Measurements from ENCODE around the gene SORBS2. TPM values are rescaled to one million over a fixed set of nuclear protein-coding genes. Genes with fewer than 3 reads are reported as not detected.
"Not testable (repeated sequence)": the region's sequence is repeated elsewhere in the genome, so short reads cannot be mapped to it uniquely, and the experiment has no call there.

Gene SORBS2
- total RNA-seq, 1 donor from 2014 or later: 18.8 TPM

DNA sequence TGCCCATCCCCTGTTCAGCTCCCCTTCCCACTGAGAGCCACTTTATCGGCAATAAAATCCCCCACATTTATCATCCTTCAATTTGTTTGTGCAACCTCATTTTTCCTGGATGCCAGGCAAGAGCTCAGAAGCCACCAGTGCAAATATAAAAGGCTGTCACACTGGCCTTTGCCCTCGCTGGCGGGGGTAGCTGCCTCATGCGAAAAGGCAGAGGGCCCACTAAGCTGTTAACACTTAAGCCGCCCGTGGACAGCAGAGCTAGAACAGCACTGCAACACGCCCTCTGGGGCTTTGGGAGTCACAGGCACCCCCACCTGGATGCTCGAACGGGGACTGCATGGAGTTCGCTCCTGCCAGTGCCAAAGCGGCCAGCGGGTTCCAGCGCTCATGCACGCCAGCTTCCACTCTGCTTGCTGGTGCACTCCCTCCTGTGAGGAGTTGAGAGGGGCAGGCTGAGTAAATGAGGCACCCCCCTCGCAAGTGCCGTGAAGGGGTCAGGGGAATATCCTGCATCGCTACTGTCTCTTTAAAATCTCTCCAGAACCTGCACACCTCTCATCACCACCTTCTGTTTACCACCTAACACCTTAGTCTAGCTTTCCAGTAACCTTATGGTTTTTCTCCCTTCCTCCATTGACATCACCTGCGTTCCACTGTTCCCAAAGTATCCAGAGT is 99.5 kb downstream of the SORBS2 start:
- DNase-seq (ENCODE audit: low read depth): no peak
- H3K4me3 ChIP-seq (ENCODE audit: low read depth, low read length): no peak overlapping the region
- H3K36me3 ChIP-seq (ENCODE audit: control insufficient read depth, insufficient read depth, low read length): no peaks in the 10 kb centered on the region
- TF ChIP-seq, protein P1, sequence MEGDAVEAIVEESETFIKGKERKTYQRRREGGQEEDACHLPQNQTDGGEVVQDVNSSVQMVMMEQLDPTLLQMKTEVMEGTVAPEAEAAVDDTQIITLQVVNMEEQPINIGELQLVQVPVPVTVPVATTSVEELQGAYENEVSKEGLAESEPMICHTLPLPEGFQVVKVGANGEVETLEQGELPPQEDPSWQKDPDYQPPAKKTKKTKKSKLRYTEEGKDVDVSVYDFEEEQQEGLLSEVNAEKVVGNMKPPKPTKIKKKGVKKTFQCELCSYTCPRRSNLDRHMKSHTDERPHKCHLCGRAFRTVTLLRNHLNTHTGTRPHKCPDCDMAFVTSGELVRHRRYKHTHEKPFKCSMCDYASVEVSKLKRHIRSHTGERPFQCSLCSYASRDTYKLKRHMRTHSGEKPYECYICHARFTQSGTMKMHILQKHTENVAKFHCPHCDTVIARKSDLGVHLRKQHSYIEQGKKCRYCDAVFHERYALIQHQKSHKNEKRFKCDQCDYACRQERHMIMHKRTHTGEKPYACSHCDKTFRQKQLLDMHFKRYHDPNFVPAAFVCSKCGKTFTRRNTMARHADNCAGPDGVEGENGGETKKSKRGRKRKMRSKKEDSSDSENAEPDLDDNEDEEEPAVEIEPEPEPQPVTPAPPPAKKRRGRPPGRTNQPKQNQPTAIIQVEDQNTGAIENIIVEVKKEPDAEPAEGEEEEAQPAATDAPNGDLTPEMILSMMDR (IDR thresholded peaks at IDR 0.05; ENCODE audit: insufficient read depth, low read length, poor library complexity, severe bottlenecking): no peak
- H3K27me3 ChIP-seq (ENCODE audit: control insufficient read depth, insufficient read depth, low read length): no peaks in the 10 kb centered on the region

DNA sequence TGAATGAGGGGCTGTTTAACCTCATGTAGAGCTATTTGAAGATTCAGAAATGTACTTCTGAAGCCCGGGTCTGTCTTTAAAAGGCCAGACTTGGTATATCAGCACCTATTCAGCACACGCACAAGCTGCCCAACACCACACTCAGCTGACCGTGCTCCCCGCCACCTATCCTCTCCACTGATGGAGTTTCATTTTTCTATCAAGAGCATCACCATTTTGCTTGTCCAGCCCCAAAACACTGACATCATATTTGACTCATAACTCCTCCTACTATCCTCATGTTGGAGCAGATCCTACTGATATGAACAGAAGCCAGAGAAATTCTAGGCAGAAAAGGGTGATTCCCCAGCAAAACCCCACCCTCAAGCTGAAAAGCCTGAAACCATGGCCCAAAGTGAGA is 100.3 kb downstream of the SORBS2 start:
- TF ChIP-seq, protein P1 (IDR thresholded peaks at IDR 0.05; ENCODE audit: insufficient read depth, low read length, poor library complexity, severe bottlenecking): no peak
- H3K36me3 ChIP-seq (ENCODE audit: control insufficient read depth, insufficient read depth, low read length): no peaks in the 10 kb centered on the region
- DNase-seq (ENCODE audit: low read depth): no peak

DNA sequence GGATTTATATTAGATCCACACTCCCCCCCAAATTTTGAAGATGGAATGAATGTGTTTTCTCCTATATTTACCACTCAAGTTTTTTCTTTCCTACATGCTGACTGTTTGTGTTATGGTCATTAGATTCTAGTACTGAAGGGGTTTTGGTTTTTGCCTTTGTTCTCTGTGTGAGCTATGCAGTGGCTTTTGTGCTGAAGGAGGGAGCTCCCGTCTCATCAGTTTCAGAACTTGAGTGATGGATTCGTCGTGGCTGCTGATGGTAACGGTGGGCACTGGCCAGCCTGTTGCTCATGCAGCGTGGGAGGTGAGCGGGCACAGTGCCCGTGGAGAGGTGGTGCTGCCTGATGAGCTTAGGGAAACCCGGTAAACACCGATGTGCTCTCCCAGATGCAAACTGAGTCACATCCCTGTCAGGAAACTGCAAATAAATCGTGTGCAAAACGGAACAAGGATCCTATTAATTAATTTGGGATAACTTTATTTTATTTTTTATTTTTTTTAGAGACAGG is 101.5 kb downstream of the SORBS2 start:
- TF ChIP-seq, protein P1 (IDR thresholded peaks at IDR 0.05; ENCODE audit: insufficient read depth, low read length, poor library complexity, severe bottlenecking): no peak
- no peak overlapping the region for H3K4me3 ChIP-seq (ENCODE audit: low read depth, low read length)
- H3K36me3 ChIP-seq (ENCODE audit: control insufficient read depth, insufficient read depth, low read length): no peaks in the 10 kb centered on the region
- no peaks in the 10 kb centered on the region for H3K27me3 ChIP-seq (ENCODE audit: control insufficient read depth, insufficient read depth, low read length)
- no peak for DNase-seq (ENCODE audit: low read depth)

More for the DNA sequence above, 100.3 kb downstream of the SORBS2 start:
- Histone ChIP-seq H3K27me3 (ENCODE audit: control insufficient read depth, insufficient read depth, low read length) (no peaks in the 10 kb centered on the region), H3K4me3 (ENCODE audit: low read depth, low read length) (no peak overlapping the region)

DNA sequence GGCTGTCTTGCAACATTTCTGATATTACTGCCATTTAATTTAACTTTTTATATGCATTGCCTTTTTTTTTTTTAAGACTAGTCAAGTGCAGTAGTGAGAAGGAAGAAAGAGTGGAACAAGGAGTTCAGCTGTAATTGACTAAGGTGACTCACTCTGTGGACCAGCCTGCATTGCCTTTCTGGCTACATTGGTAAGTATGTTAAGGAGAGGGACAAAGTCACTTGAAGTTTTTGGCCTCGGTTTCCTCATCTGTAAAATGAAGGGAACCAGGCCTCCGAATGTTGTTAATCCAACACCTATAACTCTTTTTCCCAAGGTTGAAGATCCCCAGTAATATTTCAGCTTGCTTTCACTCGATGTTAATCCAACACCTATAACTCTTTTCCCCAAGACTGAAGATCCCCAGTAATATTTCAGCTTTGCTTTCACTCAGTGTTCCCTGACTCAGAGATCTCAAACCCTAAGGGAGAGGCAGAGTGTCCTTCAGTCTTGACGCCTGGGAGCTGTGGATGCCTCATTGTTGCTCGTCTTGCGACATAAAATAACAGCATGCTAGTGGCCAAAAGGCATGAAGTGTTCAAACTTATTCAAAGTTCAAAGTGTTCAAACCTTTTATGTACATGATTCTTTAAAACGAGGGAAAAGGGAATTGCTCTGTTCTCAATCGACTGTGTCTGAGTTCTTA is 102.0 kb downstream of the SORBS2 start:
- no peaks in the 10 kb centered on the region for H3K27me3 ChIP-seq (ENCODE audit: control insufficient read depth, insufficient read depth, low read length)
- no peaks in the 10 kb centered on the region for H3K36me3 ChIP-seq (ENCODE audit: control insufficient read depth, insufficient read depth, low read length)
- TF ChIP-seq, protein P1 (IDR thresholded peaks at IDR 0.05; ENCODE audit: insufficient read depth, low read length, poor library complexity, severe bottlenecking): no peak
- H3K4me3 ChIP-seq (ENCODE audit: low read depth, low read length): no peak overlapping the region
- DNase-seq (ENCODE audit: low read depth): no peak

DNA sequence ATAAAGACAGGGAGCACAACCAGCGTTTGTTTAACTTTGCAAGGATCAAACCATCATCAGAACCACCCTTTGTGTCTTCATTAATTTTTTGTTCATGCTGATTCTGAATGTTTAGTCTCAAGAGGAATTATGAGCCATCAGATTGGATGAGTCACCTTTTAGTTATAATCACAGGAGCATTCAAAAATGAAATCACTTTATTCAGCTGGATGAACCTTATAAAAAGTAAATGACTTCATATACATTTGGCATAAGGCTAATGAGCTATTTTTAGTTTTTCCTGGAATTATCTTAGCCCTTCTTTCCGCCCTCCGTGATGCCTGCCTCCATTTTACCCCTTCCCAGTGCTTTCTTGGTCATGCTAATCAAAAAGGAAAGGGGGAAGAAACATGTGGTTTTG is 103.6 kb downstream of the SORBS2 start:
- no peaks in the 10 kb centered on the region for H3K36me3 ChIP-seq (ENCODE audit: control insufficient read depth, insufficient read depth, low read length)
- no peaks in the 10 kb centered on the region for H3K27me3 ChIP-seq (ENCODE audit: control insufficient read depth, insufficient read depth, low read length)
- no peak for DNase-seq (ENCODE audit: low read depth)
- TF ChIP-seq, protein P1 (IDR thresholded peaks at IDR 0.05; ENCODE audit: insufficient read depth, low read length, poor library complexity, severe bottlenecking): no peak
- H3K4me3 ChIP-seq (ENCODE audit: low read depth, low read length): no peak overlapping the region

DNA sequence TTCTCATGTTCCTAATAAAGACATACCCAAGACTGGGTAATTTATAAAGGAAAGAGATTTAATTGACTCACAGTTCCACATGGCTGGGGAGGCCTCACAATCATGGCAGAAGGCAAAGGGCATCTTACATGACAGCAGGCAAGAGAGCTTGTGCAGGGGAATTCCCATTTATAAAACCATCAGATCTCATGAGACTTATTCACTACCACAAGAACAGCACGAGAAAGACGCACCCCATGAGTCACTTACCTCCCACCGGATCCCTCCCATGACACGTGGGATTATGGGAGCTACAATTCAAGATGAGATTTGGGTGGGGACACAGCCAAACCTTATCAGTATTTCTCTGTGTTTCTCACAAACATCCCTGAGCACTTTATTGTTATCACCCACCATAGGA is 104.4 kb downstream of the SORBS2 start:
- not testable (repeated sequence) for H3K27me3 ChIP-seq (ENCODE audit: control insufficient read depth, insufficient read depth, low read length); H3K36me3 ChIP-seq (ENCODE audit: control insufficient read depth, insufficient read depth, low read length); DNase-seq (ENCODE audit: low read depth); H3K4me3 ChIP-seq (ENCODE audit: low read depth, low read length)
